Measurements from ENCODE around the gene CDC25B. TPM values are rescaled to one million over a fixed set of nuclear protein-coding genes. Genes with fewer than 3 reads are reported as not detected.

CDC25B gene
- 35.2 TPM for total RNA-seq

GRCh38 chr20:3795511-3796468 is at the start of gene CDC25B:
Gene CDC25B (plus strand): TSS chr20:3796310. CDS start chr20:3796532, 222 bp downstream.

GRCh38 chr20:3767427-3768341 is 28.4 kb upstream of the CDC25B start, which contains the start of gene ADISSP:
Gene ADISSP (minus strand): TSS chr20:3767753. CDS start chr20:3760100, 7,653 bp downstream.

GRCh38 chr20:3781153-3781910 is 14.8 kb upstream of the CDC25B start, which contains the start of gene SPEF1:
Gene SPEF1 (minus strand): TSS chr20:3781448. CDS start chr20:3781287, 161 bp downstream.

GRCh38 chr20:3786665-3787323 is 9.3 kb upstream of the CDC25B start, which contains the start of gene CENPB:
Gene CENPB (minus strand): TSS chr20:3786740. CDS start chr20:3786483, 257 bp downstream.

GRCh38 chr20:3820048-3820900 is 24.2 kb downstream of the CDC25B start, which contains the start of gene AP5S1:
Gene AP5S1 (plus strand): TSS chr20:3820547. CDS start chr20:3822118, 1,571 bp downstream.

GRCh38 chr20:3846740-3847428 is 50.8 kb downstream of the CDC25B start, which contains the start of gene MAVS:
Gene MAVS (plus strand): TSS chr20:3846834. CDS start chr20:3854625, 7,791 bp downstream.

Other genes starting within 250 kb of the CDC25B start
- not detected for gene GFRA4, start 132.9 kb upstream of the CDC25B start, total RNA-seq
- gene ADAM33, start 114.3 kb upstream of the CDC25B start, total RNA-seq = 42.6 TPM
- 3.1 TPM for gene SIGLEC1, start 83.7 kb upstream of the CDC25B start, total RNA-seq
- 17.8 TPM for gene HSPA12B, start 63.6 kb upstream of the CDC25B start, total RNA-seq
- 8.1 TPM for gene ADISSP, start 28.6 kb upstream of the CDC25B start, total RNA-seq
- 1.1 TPM for gene SPEF1, start 14.9 kb upstream of the CDC25B start, total RNA-seq
- 44.0 TPM for gene CENPB, start 9.6 kb upstream of the CDC25B start, total RNA-seq
- gene AP5S1, start 24.2 kb downstream of the CDC25B start, total RNA-seq = 18.4 TPM
- gene MAVS, start 50.5 kb downstream of the CDC25B start, total RNA-seq = 18.5 TPM
- 65.5 TPM for gene PANK2, start 93.1 kb downstream of the CDC25B start, total RNA-seq
- 18.6 TPM for gene RNF24, start 219.2 kb downstream of the CDC25B start, total RNA-seq